ENCODE measurements around the gene RRN3. TPM values are rescaled to one million over a fixed set of nuclear protein-coding genes. Genes with fewer than 3 reads are reported as not detected.
"Not testable (repeated sequence)": the region's sequence is repeated elsewhere in the genome, so short reads cannot be mapped to it uniquely, and the experiment has no call there.

Gene RRN3
- total RNA-seq, 1 donor from 2014 or later, result 46.6 TPM

GRCh38 chr16:15053904-15054303 is 40.2 kb downstream of the RRN3 start:
- TF ChIP-seq CTCF (IDR thresholded peaks at IDR 0.05; ENCODE audit: insufficient read depth, low read depth, low read length), result no peak
- no peak for TF ChIP-seq EZH2 (IDR thresholded peaks at IDR 0.05; ENCODE audit: insufficient read depth, low read length)
- Histone ChIP-seq H3K9me3 (ENCODE audit: insufficient read depth, low read depth, low read length) (no peaks in the 10 kb centered on the region), H3K36me3 (ENCODE audit: insufficient read depth, low read length) (peaks cover 2% of the 10 kb centered on the region), H3K79me2 (ENCODE audit: insufficient read depth, low read length) (peaks cover 64% of the 10 kb centered on the region), H3K4me2 (ENCODE audit: low read length) (peak overlapping the region; percentile 85), H2AFZ (ENCODE audit: low read depth, low read length) (no peak overlapping the region), H3K27ac (ENCODE audit: low read depth, low read length) (no peak overlapping the region), H3K4me3 (ENCODE audit: insufficient read depth, low read depth, low read length) (no peak overlapping the region), H4K20me1 (ENCODE audit: insufficient read depth, low read length) (peaks cover 33% of the 10 kb centered on the region), H3K4me1 (ENCODE audit: insufficient read depth, low read length) (no peaks in the 10 kb centered on the region), H3K9ac (ENCODE audit: low read length) (no peak overlapping the region), H3K27me3 (ENCODE audit: insufficient read depth, low read length) (no peaks in the 10 kb centered on the region)
- FAIRE-seq (no peak), DNase-seq (ENCODE audit: low read depth) (no peak)
- no peaks in the 10 kb centered on the region for H3K27me3 Mint-ChIP-seq (ENCODE audit: low read depth, unreplicated experiment)
- H3K27ac Mint-ChIP-seq (ENCODE audit: unreplicated experiment), result no peak overlapping the region
- H3K36me3 Mint-ChIP-seq (ENCODE audit: low read depth, unreplicated experiment), result peaks cover 7% of the 10 kb centered on the region
- peaks cover 3% of the 10 kb centered on the region for H3K9me3 Mint-ChIP-seq (ENCODE audit: unreplicated experiment)
- peak overlapping the region; percentile 96 for H3K4me3 Mint-ChIP-seq (ENCODE audit: unreplicated experiment)
- peaks cover 7% of the 10 kb centered on the region for H3K4me1 Mint-ChIP-seq (ENCODE audit: low read depth, unreplicated experiment)

- Histone ChIP-seq H3K27me3 (ENCODE audit: insufficient read depth, low read length) (no peaks in the 10 kb centered on the region), H3K27ac (ENCODE audit: low read depth, low read length) (no peak overlapping the region), H3K4me1 (ENCODE audit: insufficient read depth, low read length) (no peaks in the 10 kb centered on the region), H3K9me3 (ENCODE audit: insufficient read depth, low read depth, low read length) (no peaks in the 10 kb centered on the region), H4K20me1 (ENCODE audit: insufficient read depth, low read length) (peaks cover 39% of the 10 kb centered on the region), H2AFZ (ENCODE audit: low read depth, low read length) (no peak overlapping the region), H3K9ac (ENCODE audit: low read length) (no peak overlapping the region), H3K36me3 (ENCODE audit: insufficient read depth, low read length) (no peaks in the 10 kb centered on the region), H3K4me3 (ENCODE audit: insufficient read depth, low read depth, low read length) (no peak overlapping the region), H3K4me2 (ENCODE audit: low read length) (no peak overlapping the region), H3K79me2 (ENCODE audit: insufficient read depth, low read length) (peaks cover 74% of the 10 kb centered on the region)
- Mint-ChIP-seq H3K4me3 (ENCODE audit: unreplicated experiment) (no peak overlapping the region), H3K36me3 (ENCODE audit: low read depth, unreplicated experiment) (peaks cover 4% of the 10 kb centered on the region), H3K9me3 (ENCODE audit: unreplicated experiment) (peaks cover 3% of the 10 kb centered on the region), H3K27me3 (ENCODE audit: low read depth, unreplicated experiment) (no peaks in the 10 kb centered on the region), H3K4me1 (ENCODE audit: low read depth, unreplicated experiment) (peaks cover 7% of the 10 kb centered on the region), H3K27ac (ENCODE audit: unreplicated experiment) (no peak overlapping the region)
- TF ChIP-seq EZH2 (IDR thresholded peaks at IDR 0.05; ENCODE audit: insufficient read depth, low read length), result no peak
- no peak for TF ChIP-seq CTCF (IDR thresholded peaks at IDR 0.05; ENCODE audit: insufficient read depth, low read depth, low read length)
- FAIRE-seq, result no peak
- DNase-seq (ENCODE audit: low read depth), result no peak
Measured at GRCh38 chr16:15052747-15053476, 41.2 kb downstream of the RRN3 start.

GRCh38 chr16:15051387-15051951 is 42.6 kb downstream of the RRN3 start:
- DNase-seq (ENCODE audit: low read depth) (no peak), FAIRE-seq (no peak)
- no peak overlapping the region for H3K4me3 ChIP-seq (ENCODE audit: insufficient read depth, low read depth, low read length)
- no peak overlapping the region for H3K9ac ChIP-seq (ENCODE audit: low read length)
- H3K79me2 ChIP-seq (ENCODE audit: insufficient read depth, low read length), result peaks cover 84% of the 10 kb centered on the region
- no peaks in the 10 kb centered on the region for H3K27me3 Mint-ChIP-seq (ENCODE audit: low read depth, unreplicated experiment)
- peaks cover 12% of the 10 kb centered on the region for H3K36me3 Mint-ChIP-seq (ENCODE audit: low read depth, unreplicated experiment)
- no peak overlapping the region for H2AFZ ChIP-seq (ENCODE audit: low read depth, low read length)
- H3K4me1 ChIP-seq (ENCODE audit: insufficient read depth, low read length), result no peaks in the 10 kb centered on the region
- no peak overlapping the region for H3K4me2 ChIP-seq (ENCODE audit: low read length)
- TF ChIP-seq EZH2 (IDR thresholded peaks at IDR 0.05; ENCODE audit: insufficient read depth, low read length), result no peak
- no peak for TF ChIP-seq CTCF (IDR thresholded peaks at IDR 0.05; ENCODE audit: insufficient read depth, low read depth, low read length)
- H3K4me1 Mint-ChIP-seq (ENCODE audit: low read depth, unreplicated experiment), result peaks cover 7% of the 10 kb centered on the region
- H3K27ac Mint-ChIP-seq (ENCODE audit: unreplicated experiment), result no peak overlapping the region
- H3K36me3 ChIP-seq (ENCODE audit: insufficient read depth, low read length), result no peaks in the 10 kb centered on the region
- H4K20me1 ChIP-seq (ENCODE audit: insufficient read depth, low read length), result peaks cover 46% of the 10 kb centered on the region
- H3K4me3 Mint-ChIP-seq (ENCODE audit: unreplicated experiment), result no peak overlapping the region
- H3K27ac ChIP-seq (ENCODE audit: low read depth, low read length), result no peak overlapping the region
- no peaks in the 10 kb centered on the region for H3K27me3 ChIP-seq (ENCODE audit: insufficient read depth, low read length)
- peaks cover 3% of the 10 kb centered on the region for H3K9me3 Mint-ChIP-seq (ENCODE audit: unreplicated experiment)
- no peaks in the 10 kb centered on the region for H3K9me3 ChIP-seq (ENCODE audit: insufficient read depth, low read depth, low read length)

- not testable (repeated sequence) for H3K9me3 Mint-ChIP-seq (ENCODE audit: unreplicated experiment); H3K9me3 ChIP-seq (ENCODE audit: insufficient read depth, low read depth, low read length); H3K27me3 ChIP-seq (ENCODE audit: insufficient read depth, low read length); H3K4me2 ChIP-seq (ENCODE audit: low read length); FAIRE-seq; H3K27ac Mint-ChIP-seq (ENCODE audit: unreplicated experiment); H3K36me3 ChIP-seq (ENCODE audit: insufficient read depth, low read length); DNase-seq (ENCODE audit: low read depth); H3K4me3 Mint-ChIP-seq (ENCODE audit: unreplicated experiment); H3K27me3 Mint-ChIP-seq (ENCODE audit: low read depth, unreplicated experiment); H3K9ac ChIP-seq (ENCODE audit: low read length); H3K4me1 ChIP-seq (ENCODE audit: insufficient read depth, low read length); H3K4me1 Mint-ChIP-seq (ENCODE audit: low read depth, unreplicated experiment); H2AFZ ChIP-seq (ENCODE audit: low read depth, low read length); H3K4me3 ChIP-seq (ENCODE audit: insufficient read depth, low read depth, low read length); H3K27ac ChIP-seq (ENCODE audit: low read depth, low read length)
- peaks cover 54% of the 10 kb centered on the region for H4K20me1 ChIP-seq (ENCODE audit: insufficient read depth, low read length)
- peaks cover 20% of the 10 kb centered on the region for H3K36me3 Mint-ChIP-seq (ENCODE audit: low read depth, unreplicated experiment)
- H3K79me2 ChIP-seq (ENCODE audit: insufficient read depth, low read length), result peaks cover 86% of the 10 kb centered on the region
Measured at GRCh38 chr16:15050440-15050839, 43.6 kb downstream of the RRN3 start.
